HepG2 (cell line): Measurements from ENCODE around the gene RARA. TPM values are rescaled to one million over a fixed set of nuclear protein-coding genes. Genes with fewer than 3 reads are reported as not detected.
A peak's percentile ranks its signal among the peaks of the same experiment; 100 is the strongest.

Experiments
- AKAP8 ChIP-seq: sonication (generic); formaldehyde crosslinking; IDR thresholded peaks from 2 replicates; pipeline ENCODE4 v1.5.1; 2020; ENCODE audit warnings: mild to moderate bottlenecking, missing genetic modification reagents
- CENPT ChIP-seq: sonication (generic); formaldehyde crosslinking; IDR thresholded peaks from 2 replicates; pipeline ENCODE4 v1.8.0; 2022; ENCODE audit warnings: low read depth, mild to moderate bottlenecking, moderate library complexity, missing genetic modification reagents
- GATA4 ChIP-seq: sonication (generic); IDR thresholded peaks from 2 replicates; pipeline ENCODE4 v1.6.1; 2016; ENCODE audit warnings: antibody characterized with exemption, low read depth, borderline replicate concordance
- MAF1 ChIP-seq: sonication (generic); formaldehyde crosslinking; IDR thresholded peaks from 2 replicates; pipeline ENCODE4 v1.5.0; 2020; ENCODE audit warnings: missing genetic modification reagents, borderline replicate concordance
- NR2F6 ChIP-seq, 2 experiments: IDR thresholded peaks; 2 replicates each; pipeline ENCODE4 v1.6.1; 2016; ENCODE audit warnings: antibody characterized with exemption in 1 of 2, mild to moderate bottlenecking in 1 of 2
- U2AF1 ChIP-seq: fragments of 200-400 bp; formaldehyde crosslinking; optimal IDR thresholded peaks from 2 replicates; pipeline ENCODE3; 2017; ENCODE audit warnings: mild to moderate bottlenecking, low read depth, low read length
- ZNF17 ChIP-seq: sonication (generic); formaldehyde crosslinking; IDR thresholded peaks from 2 replicates; pipeline ENCODE4 v1.5.0; 2020; ENCODE audit warnings: mild to moderate bottlenecking, missing genetic modification reagents
- ZNF230 ChIP-seq: sonication (generic); formaldehyde crosslinking; IDR thresholded peaks from 2 replicates; pipeline ENCODE4 v1.4.0; 2020; ENCODE audit warnings: mild to moderate bottlenecking, missing genetic modification reagents
- ZNF460 ChIP-seq: sonication (generic); formaldehyde crosslinking; IDR thresholded peaks from 2 replicates; pipeline ENCODE4 v1.5.1; 2020; ENCODE audit warnings: missing genetic modification reagents, mild to moderate bottlenecking, borderline replicate concordance
- ZNF552 ChIP-seq: sonication (generic); formaldehyde crosslinking; IDR thresholded peaks from 2 replicates; pipeline ENCODE4 v1.9.0; 2022; ENCODE audit warnings: missing genetic modification reagents, mild to moderate bottlenecking, borderline replicate concordance
- ZNF83 ChIP-seq: sonication (generic); formaldehyde crosslinking; IDR thresholded peaks from 2 replicates; pipeline ENCODE4 v1.4.0; 2020; ENCODE audit warnings: missing genetic modification reagents, mild to moderate bottlenecking, borderline replicate concordance
- polyA plus RNA-seq, 8 experiments: library from polyadenylated mRNA; depleted of rRNA in 3 of 8; stranded (reverse) in 7 of 8; unstranded in 1 of 8; fragments of >200 nt; fragmentation: Illumina TruSeq in 4 of 8; extraction: Trizol in 4 of 8; gene quantifications; 2 replicates each; pipeline versions ENCODE4 v1.2.1 to v1.2.3, GENCODE V29; 2011 to 2016; ENCODE audit warnings: low read depth in 4 of 8, missing spikeins in 1 of 8, mixed read lengths in 1 of 8; ENCODE audit not compliant: insufficient read depth in 1 of 8
- total RNA-seq, 5 experiments: library from RNA; depleted of rRNA; stranded (reverse); fragments of >200 nt; fragmentation: Illumina TruSeq; extraction: Trizol; gene quantifications; 2 replicates each; pipeline ENCODE4 v1.2.3, GENCODE V29; 2016; ENCODE audit warnings: low read depth in 1 of 5
- TF ChIP-seq, protein P1 (sequence below): sonication (generic); formaldehyde crosslinking; IDR thresholded peaks from 2 replicates; pipeline ENCODE4 v1.4.0; 2020; ENCODE audit warnings: missing genetic modification reagents
- TF ChIP-seq, protein P2 (sequence below): conservative IDR thresholded peaks from 2 replicates; pipeline ENCODE4 v1.6.1; 2018; ENCODE audit warnings: missing genetic modification reagents
- TF ChIP-seq, protein P3 (sequence below): IDR thresholded peaks from 2 replicates; pipeline ENCODE4 v1.6.1; 2018; ENCODE audit warnings: missing genetic modification reagents, mild to moderate bottlenecking, missing compliant biosample characterization
- TF ChIP-seq, protein P4 (sequence below): sonication (generic); formaldehyde crosslinking; IDR thresholded peaks from 2 replicates; pipeline ENCODE4 v1.9.0; 2022; ENCODE audit warnings: missing genetic modification reagents, mild to moderate bottlenecking, borderline replicate concordance

RARA gene
- total and polyA plus RNA-seq, 2 of the 13 experiments (the other 11 are each of a cell fraction or from before 2014, with no cell fraction given), result 6.4 to 8.6 TPM

DNA sequence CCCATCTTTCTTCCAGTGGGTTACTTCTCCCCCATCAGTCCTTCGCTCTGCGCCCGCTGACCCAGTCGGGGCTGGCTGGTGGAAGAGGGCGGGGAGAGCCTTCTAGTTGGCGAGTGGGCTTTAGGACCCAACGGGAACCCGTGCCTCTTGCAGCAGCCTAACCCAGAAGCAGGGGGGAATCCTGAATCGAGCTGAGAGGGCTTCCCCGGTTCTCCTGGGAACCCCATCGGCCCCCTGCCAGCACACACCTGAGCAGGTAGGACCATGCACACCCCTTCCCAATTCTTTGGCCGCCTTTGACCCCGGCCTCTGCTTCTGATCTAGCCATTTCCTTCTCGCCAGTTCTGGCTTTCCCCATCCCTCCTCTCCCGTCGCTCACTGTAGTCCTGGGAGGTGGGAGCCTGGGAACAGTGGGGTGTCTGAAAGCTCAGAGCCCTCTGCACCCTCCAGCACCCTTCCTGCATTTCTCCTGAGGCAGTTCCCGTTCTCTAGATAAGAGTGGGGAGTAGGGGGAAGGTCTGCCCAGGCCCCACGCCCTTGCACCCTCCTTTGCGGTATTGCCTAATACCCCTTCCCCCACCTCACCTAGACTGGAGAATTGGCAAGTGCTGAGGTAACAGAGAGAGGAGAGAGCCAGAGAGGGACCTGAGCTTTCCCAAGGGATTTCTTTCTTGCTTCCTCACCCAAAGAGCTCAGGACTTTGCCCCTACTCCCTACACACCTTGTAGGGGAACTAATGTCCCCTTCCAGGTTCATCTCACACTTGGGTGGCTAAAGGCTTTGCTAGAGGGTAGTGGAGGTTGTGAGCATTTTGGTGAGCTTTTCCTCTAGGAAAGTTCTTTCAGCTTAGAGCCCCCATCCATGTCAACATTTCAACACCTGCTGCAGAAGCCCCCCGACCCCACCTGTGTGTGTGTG, at the start of gene RARA (continued):
- TF ChIP-seq ZNF83 (CRISPR knock-in tag), result 0 out of 2 replicates have a peak, but pooled peaks have one; percentile 51
- peak; percentile 74 for TF ChIP-seq U2AF1
- TF ChIP-seq CENPT, result 0 out of 2 replicates have a peak, but pooled peaks have one; percentile 53
- TF ChIP-seq GATA4, result no peak
- TF ChIP-seq ZNF460 (CRISPR knock-in tag), result no peak
- TF ChIP-seq MAF1 (CRISPR knock-in tag), result 0 out of 2 replicates have a peak, but pooled peaks have one; percentile 41
- TF ChIP-seq NR2F6 (IDR thresholded peaks at IDR 0.05), result no peak
- 0 out of 2 replicates have a peak, but pooled peaks have one; percentile 16 for TF ChIP-seq NR2F6 (CRISPR knock-in tag; IDR thresholded peaks at IDR 0.05)
- TF ChIP-seq ZNF552 (CRISPR knock-in tag), result 0 out of 2 replicates have a peak, but pooled peaks have one; percentile 49
- TF ChIP-seq, protein P1, sequence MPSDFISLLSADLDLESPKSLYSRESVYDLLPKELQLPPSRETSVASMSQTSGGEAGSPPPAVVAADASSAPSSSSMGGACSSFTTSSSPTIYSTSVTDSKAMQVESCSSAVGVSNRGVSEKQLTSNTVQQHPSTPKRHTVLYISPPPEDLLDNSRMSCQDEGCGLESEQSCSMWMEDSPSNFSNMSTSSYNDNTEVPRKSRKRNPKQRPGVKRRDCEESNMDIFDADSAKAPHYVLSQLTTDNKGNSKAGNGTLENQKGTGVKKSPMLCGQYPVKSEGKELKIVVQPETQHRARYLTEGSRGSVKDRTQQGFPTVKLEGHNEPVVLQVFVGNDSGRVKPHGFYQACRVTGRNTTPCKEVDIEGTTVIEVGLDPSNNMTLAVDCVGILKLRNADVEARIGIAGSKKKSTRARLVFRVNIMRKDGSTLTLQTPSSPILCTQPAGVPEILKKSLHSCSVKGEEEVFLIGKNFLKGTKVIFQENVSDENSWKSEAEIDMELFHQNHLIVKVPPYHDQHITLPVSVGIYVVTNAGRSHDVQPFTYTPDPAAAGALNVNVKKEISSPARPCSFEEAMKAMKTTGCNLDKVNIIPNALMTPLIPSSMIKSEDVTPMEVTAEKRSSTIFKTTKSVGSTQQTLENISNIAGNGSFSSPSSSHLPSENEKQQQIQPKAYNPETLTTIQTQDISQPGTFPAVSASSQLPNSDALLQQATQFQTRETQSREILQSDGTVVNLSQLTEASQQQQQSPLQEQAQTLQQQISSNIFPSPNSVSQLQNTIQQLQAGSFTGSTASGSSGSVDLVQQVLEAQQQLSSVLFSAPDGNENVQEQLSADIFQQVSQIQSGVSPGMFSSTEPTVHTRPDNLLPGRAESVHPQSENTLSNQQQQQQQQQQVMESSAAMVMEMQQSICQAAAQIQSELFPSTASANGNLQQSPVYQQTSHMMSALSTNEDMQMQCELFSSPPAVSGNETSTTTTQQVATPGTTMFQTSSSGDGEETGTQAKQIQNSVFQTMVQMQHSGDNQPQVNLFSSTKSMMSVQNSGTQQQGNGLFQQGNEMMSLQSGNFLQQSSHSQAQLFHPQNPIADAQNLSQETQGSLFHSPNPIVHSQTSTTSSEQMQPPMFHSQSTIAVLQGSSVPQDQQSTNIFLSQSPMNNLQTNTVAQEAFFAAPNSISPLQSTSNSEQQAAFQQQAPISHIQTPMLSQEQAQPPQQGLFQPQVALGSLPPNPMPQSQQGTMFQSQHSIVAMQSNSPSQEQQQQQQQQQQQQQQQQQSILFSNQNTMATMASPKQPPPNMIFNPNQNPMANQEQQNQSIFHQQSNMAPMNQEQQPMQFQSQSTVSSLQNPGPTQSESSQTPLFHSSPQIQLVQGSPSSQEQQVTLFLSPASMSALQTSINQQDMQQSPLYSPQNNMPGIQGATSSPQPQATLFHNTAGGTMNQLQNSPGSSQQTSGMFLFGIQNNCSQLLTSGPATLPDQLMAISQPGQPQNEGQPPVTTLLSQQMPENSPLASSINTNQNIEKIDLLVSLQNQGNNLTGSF, result no peak
- TF ChIP-seq, protein P2, sequence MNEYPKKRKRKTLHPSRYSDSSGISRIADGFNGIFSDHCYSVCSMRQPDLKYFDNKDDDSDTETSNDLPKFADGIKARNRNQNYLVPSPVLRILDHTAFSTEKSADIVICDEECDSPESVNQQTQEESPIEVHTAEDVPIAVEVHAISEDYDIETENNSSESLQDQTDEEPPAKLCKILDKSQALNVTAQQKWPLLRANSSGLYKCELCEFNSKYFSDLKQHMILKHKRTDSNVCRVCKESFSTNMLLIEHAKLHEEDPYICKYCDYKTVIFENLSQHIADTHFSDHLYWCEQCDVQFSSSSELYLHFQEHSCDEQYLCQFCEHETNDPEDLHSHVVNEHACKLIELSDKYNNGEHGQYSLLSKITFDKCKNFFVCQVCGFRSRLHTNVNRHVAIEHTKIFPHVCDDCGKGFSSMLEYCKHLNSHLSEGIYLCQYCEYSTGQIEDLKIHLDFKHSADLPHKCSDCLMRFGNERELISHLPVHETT (CRISPR knock-in tag), result no peak
- no peak for TF ChIP-seq ZNF17 (CRISPR knock-in tag)
- 0 out of 2 replicates have a peak, but pooled peaks have one; percentile 38 for TF ChIP-seq ZNF230 (CRISPR knock-in tag)
- TF ChIP-seq, protein P3, sequence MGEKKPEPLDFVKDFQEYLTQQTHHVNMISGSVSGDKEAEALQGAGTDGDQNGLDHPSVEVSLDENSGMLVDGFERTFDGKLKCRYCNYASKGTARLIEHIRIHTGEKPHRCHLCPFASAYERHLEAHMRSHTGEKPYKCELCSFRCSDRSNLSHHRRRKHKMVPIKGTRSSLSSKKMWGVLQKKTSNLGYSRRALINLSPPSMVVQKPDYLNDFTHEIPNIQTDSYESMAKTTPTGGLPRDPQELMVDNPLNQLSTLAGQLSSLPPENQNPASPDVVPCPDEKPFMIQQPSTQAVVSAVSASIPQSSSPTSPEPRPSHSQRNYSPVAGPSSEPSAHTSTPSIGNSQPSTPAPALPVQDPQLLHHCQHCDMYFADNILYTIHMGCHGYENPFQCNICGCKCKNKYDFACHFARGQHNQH (CRISPR knock-in tag), result peak; percentile 55; the same call in 1 of the 2 replicates
- TF ChIP-seq, protein P4, sequence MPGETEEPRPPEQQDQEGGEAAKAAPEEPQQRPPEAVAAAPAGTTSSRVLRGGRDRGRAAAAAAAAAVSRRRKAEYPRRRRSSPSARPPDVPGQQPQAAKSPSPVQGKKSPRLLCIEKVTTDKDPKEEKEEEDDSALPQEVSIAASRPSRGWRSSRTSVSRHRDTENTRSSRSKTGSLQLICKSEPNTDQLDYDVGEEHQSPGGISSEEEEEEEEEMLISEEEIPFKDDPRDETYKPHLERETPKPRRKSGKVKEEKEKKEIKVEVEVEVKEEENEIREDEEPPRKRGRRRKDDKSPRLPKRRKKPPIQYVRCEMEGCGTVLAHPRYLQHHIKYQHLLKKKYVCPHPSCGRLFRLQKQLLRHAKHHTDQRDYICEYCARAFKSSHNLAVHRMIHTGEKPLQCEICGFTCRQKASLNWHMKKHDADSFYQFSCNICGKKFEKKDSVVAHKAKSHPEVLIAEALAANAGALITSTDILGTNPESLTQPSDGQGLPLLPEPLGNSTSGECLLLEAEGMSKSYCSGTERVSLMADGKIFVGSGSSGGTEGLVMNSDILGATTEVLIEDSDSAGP (CRISPR knock-in tag), result peak; percentile 97
- peak; percentile 47; the same call in 1 of the 2 replicates for TF ChIP-seq AKAP8 (CRISPR knock-in tag)
